ENCODE data around the gene CNTNAP3.
"Not testable (repeated sequence)": the region's sequence is repeated elsewhere in the genome, so short reads cannot be mapped to it uniquely, and the experiment has no call there.

GRCh38 chr9:39157714-39158113 lies 130.3 kb downstream of the CNTNAP3 start:
- not testable (repeated sequence) for TF ChIP-seq CTCF (IDR thresholded peaks at IDR 0.05); EZH2 (IDR thresholded peaks at IDR 0.05; ENCODE audit: borderline replicate concordance, insufficient read depth, low read depth, low read length, poor library complexity, severe bottlenecking)
